Osteoblast (primary cell): ENCODE data around the gene ARPC2. TPM values are rescaled to one million over a fixed set of nuclear protein-coding genes. Genes with fewer than 3 reads are reported as not detected.

ENCODE experiments used
- DNase-seq: peaks from one replicate; pipeline ENCODE4 v3.0.0; 2011; ENCODE audit warnings: low spot score, mixed read lengths; ENCODE audit not compliant: insufficient read length; ENCODE audit errors: missing footprints
- H2AFZ ChIP-seq: 2 replicates; pipeline ENCODE4 v1.6.0; 2011; ENCODE audit warnings: mild to moderate bottlenecking, low read length
- H3K27ac ChIP-seq: 2 replicates; pipeline ENCODE4 v1.5.1; 2011; ENCODE audit warnings: mild to moderate bottlenecking, low read depth, low read length, moderate library complexity
- H3K27me3 ChIP-seq: 2 replicates; pipeline ENCODE4 v1.6.0; 2012; ENCODE audit warnings: mild to moderate bottlenecking, control low read depth, inconsistent platforms, low read length, moderate library complexity; ENCODE audit not compliant: insufficient read depth
- H3K36me3 ChIP-seq: 2 replicates; pipeline ENCODE4 v1.5.1; 2011; ENCODE audit warnings: mild to moderate bottlenecking, low read length, control low read depth, moderate library complexity; ENCODE audit not compliant: insufficient read depth
- H3K4me1 ChIP-seq: 2 replicates; pipeline ENCODE4 v1.5.1; 2011; ENCODE audit warnings: mild to moderate bottlenecking, low read length, control low read depth, moderate library complexity; ENCODE audit not compliant: insufficient read depth
- H3K4me2 ChIP-seq: 2 replicates; pipeline ENCODE4 v1.6.0; 2011; ENCODE audit warnings: mild to moderate bottlenecking, low read length; ENCODE audit not compliant: insufficient read depth
- H3K4me3 ChIP-seq: fragments of 200-600 bp; sonication (generic); 3 replicates; pipeline ENCODE4 v1.5.1; 2012; ENCODE audit warnings: mild to moderate bottlenecking, low read length, inconsistent platforms; ENCODE audit not compliant: insufficient read depth
- H3K79me2 ChIP-seq: 2 replicates; pipeline ENCODE4 v1.6.0; 2012; ENCODE audit warnings: mild to moderate bottlenecking, low read length, control low read depth, inconsistent platforms; ENCODE audit not compliant: insufficient read depth
- H3K9me3 ChIP-seq: 2 replicates; pipeline ENCODE4 v1.5.1; 2011; ENCODE audit warnings: low read depth, low read length, control low read depth
- H4K20me1 ChIP-seq: 2 replicates; pipeline ENCODE4 v1.6.0; 2012; ENCODE audit warnings: mild to moderate bottlenecking, low read length, control low read depth; ENCODE audit not compliant: insufficient read depth
- total RNA-seq: library from RNA; depleted of rRNA; stranded (reverse); fragments of >200 nt; gene quantifications from 2 replicates; pipeline ENCODE4 v1.2.3, GENCODE V29; 2012
- TF ChIP-seq, protein P1 (sequence below): IDR thresholded peaks from 2 replicates; pipeline ENCODE4 v1.5.1; 2011; ENCODE audit warnings: mild to moderate bottlenecking, low read depth, low read length, moderate library complexity; ENCODE audit errors: extremely low read depth

The ARPC2 gene
- total RNA-seq, 1 donor, result 301 TPM

DNA sequence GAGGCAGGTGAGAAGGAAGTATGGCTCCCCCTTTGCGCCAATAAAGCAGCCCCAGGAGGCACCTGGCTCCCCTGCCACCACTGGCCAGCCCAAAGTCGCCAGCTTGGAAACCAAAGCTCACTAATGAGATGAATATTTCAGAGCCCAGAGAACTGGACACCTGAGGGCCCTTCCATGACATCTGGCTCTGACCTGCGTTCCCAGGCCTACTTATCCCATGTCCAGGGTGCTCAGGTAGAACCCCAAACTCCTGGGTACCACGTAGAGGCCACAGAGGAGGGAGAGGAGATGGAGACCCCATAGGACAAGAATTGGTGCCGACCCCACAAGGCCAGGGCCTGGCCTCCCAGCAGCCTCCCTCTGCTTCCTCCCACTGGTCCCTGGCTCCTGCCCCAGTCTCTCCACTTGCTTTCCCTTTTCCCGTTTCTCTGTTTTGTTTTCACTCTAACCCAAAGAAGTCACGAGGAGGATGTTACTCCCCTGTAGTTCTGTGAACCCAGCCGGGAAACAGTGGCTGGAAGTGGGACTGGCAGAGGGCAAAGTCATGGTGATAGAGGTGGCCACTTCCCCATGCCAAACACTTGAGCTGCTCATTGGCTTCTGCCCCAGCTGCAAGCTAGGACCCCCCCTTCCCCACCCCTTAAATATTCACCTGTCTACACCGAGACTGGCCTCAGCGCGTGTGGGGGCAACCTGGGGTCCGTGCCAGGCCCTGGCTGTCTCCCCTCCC lies 74.5 kb downstream of the ARPC2 start:
- H3K27me3 ChIP-seq, result no peaks in the 10 kb centered on the region
- no peaks in the 10 kb centered on the region for H3K9me3 ChIP-seq
- peak overlapping the region; percentile 94 for H3K4me2 ChIP-seq
- no peaks in the 10 kb centered on the region for H3K36me3 ChIP-seq
- peaks cover 18% of the 10 kb centered on the region for H4K20me1 ChIP-seq
- DNase-seq, result peak; percentile 95
- H3K4me1 ChIP-seq, result peaks cover 42% of the 10 kb centered on the region
- H3K4me3 ChIP-seq, result peak overlapping the region; percentile 87
- TF ChIP-seq, protein P1, sequence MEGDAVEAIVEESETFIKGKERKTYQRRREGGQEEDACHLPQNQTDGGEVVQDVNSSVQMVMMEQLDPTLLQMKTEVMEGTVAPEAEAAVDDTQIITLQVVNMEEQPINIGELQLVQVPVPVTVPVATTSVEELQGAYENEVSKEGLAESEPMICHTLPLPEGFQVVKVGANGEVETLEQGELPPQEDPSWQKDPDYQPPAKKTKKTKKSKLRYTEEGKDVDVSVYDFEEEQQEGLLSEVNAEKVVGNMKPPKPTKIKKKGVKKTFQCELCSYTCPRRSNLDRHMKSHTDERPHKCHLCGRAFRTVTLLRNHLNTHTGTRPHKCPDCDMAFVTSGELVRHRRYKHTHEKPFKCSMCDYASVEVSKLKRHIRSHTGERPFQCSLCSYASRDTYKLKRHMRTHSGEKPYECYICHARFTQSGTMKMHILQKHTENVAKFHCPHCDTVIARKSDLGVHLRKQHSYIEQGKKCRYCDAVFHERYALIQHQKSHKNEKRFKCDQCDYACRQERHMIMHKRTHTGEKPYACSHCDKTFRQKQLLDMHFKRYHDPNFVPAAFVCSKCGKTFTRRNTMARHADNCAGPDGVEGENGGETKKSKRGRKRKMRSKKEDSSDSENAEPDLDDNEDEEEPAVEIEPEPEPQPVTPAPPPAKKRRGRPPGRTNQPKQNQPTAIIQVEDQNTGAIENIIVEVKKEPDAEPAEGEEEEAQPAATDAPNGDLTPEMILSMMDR, result no peak
- H2AFZ ChIP-seq, result peak overlapping the region; percentile 70
- H3K79me2 ChIP-seq, result peaks cover 53% of the 10 kb centered on the region
- H3K27ac ChIP-seq, result peak overlapping the region; percentile 64

DNA sequence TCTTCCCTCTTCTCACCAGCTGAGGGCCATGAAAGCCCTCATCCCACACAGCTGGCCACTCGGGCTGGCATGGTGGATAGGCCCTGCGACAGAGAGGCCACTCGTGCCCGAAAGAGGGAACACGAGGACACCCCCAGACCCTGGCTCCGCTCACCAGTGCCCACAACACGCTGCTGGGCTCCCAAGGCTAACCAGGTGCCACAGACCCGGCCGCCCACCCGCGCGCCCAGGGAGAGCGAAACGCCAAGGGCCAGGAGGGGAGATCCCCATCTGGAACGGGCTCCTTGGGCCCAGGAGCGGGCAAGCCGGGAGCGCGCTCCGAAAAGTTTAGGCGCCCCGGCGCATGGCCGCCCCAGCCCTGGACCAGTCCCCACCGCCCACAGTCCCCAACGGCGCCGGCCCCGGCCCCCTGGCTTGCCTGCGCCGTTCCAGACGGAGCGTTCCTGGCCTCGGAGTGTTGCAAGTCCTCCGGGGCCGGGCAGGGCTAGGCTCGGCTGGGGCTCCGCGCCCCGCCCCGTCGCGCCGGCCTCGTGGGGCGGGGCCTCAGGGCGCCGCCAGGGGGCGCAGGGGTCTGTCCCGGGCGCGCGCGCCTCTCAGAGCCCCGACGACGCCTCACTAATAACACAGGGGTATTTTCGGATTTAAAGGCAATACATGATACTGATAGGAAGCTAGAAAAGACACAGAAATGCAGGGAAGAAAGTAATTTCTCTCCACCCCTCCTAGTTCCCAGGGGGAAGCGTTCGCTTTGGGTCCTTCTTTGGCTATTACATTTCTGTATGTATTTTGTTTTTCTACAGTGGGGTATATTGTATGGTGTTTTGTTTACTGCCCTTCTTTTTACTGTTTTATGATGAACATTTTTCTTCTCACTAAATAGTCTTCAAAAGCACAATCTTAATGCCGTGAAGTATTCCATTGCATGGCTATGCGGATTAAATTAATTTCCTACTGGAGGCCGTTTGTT lies 75.3 kb downstream of the ARPC2 start, which contains the start of gene TMBIM1:
Gene TMBIM1 (minus strand): TSS at position 456 of the 967 bp plus-strand sequence. CDS start 10,362 bp downstream, outside the sequence.
- Histone ChIP-seq H3K4me1 (peaks cover 34% of the 10 kb centered on the region), H2AFZ (peak within 1 kb of the TSS; percentile 73), H3K9me3 (no peaks in the 10 kb centered on the region), H3K36me3 (no peaks in the 10 kb centered on the region), H3K27me3 (no peaks in the 10 kb centered on the region), H4K20me1 (peaks cover 18% of the 10 kb centered on the region), H3K79me2 (peaks cover 52% of the 10 kb centered on the region), H3K27ac (peak within 1 kb of the TSS; percentile 64), H3K4me2 (peak within 1 kb of the TSS; percentile 94), H3K4me3 (peak within 1 kb of the TSS; percentile 87)
- peak; percentile 98 for DNase-seq
- TF ChIP-seq, protein P1, result peak; percentile 62

DNA sequence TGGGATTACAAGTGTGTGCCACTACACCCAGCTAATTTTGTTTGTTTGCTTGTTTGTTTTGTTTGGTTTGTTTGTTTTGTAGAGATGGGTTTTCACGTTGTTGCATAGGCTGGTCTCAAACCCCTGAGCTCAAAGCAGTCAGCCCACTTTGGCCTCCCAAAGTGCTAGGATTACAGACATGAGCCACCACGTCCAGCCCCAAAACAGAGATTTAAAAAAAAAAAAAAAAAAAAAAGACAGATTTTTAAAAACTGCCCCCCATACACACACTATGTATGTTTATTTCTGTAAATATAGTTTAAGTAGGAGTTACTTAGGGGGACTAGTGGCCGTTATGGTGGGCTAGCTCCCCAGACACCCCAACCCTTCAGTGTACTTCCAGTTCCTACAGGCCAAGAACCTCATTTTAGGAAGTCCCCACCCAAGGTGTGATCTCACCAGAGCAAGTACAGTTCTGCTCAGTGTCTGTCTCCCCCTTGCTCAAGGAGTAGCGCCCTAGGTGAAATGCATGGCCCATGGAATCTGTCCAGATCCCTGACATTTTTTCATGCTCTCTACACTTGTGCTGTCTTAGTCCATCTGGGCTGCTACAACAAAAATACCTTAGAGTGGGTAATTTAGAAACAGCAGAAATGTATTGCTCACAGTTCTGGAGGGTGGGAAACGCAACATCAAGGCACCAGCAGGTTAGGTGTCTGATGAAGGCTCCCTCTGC lies 76.9 kb downstream of the ARPC2 start:
- H3K27me3 ChIP-seq, result no peaks in the 10 kb centered on the region
- H3K4me1 ChIP-seq, result peaks cover 34% of the 10 kb centered on the region
- peaks cover 18% of the 10 kb centered on the region for H4K20me1 ChIP-seq
- H3K4me2 ChIP-seq, result no peak overlapping the region
- no peaks in the 10 kb centered on the region for H3K36me3 ChIP-seq
- TF ChIP-seq, protein P1, result no peak
- H3K79me2 ChIP-seq, result peaks cover 37% of the 10 kb centered on the region
- no peaks in the 10 kb centered on the region for H3K9me3 ChIP-seq
- no peak overlapping the region for H2AFZ ChIP-seq
- H3K4me3 ChIP-seq, result no peak overlapping the region
- no peak overlapping the region for H3K27ac ChIP-seq
- DNase-seq, result peak; percentile 71
